H9 (cell line): Measurements from ENCODE around the gene ZMYND8. TPM values are rescaled to one million over a fixed set of nuclear protein-coding genes. Genes with fewer than 3 reads are reported as not detected.
A peak's percentile ranks its signal among the peaks of the same experiment; 100 is the strongest.

Experiments used
- DNase-seq: peaks from one replicate; pipeline ENCODE4 v3.0.0-alpha.2; 2017
- H2AFZ ChIP-seq: one replicate; pipeline ENCODE4 v1.6.1; 2013; ENCODE audit warnings: mild to moderate bottlenecking, low read length, control low read depth, moderate library complexity
- H2AK5ac ChIP-seq: 2 replicates; pipeline ENCODE4 v1.6.1; 2013; ENCODE audit warnings: low read length, control low read depth, mixed read lengths; ENCODE audit not compliant: insufficient read length
- H2BK120ac ChIP-seq: one replicate; pipeline ENCODE4 v1.6.1; 2013; ENCODE audit warnings: low read depth, mild to moderate bottlenecking, low read length, control low read depth, inconsistent platforms; ENCODE audit not compliant: poor library complexity, severe bottlenecking
- H2BK12ac ChIP-seq: 2 replicates; pipeline ENCODE4 v1.6.1; 2013; ENCODE audit warnings: low read length, control low read depth, mixed read lengths, low read depth; ENCODE audit not compliant: insufficient read length
- H2BK15ac ChIP-seq: 2 replicates; pipeline ENCODE4 v1.6.1; 2013; ENCODE audit warnings: low read depth, low read length, control low read depth
- H2BK20ac ChIP-seq: one replicate; pipeline ENCODE4 v1.6.1; 2013; ENCODE audit warnings: low read depth, mild to moderate bottlenecking, low read length, control low read depth, inconsistent platforms; ENCODE audit not compliant: poor library complexity, severe bottlenecking
- H2BK5ac ChIP-seq: 2 replicates; pipeline ENCODE4 v1.6.1; 2013; ENCODE audit warnings: low read length, control low read depth, mixed read lengths; ENCODE audit not compliant: insufficient read length
- H3K14ac ChIP-seq: 2 replicates; pipeline ENCODE4 v1.6.1; 2013; ENCODE audit warnings: low read length, control low read depth; ENCODE audit not compliant: insufficient read depth
- H3K18ac ChIP-seq: 2 replicates; pipeline ENCODE4 v1.6.1; 2013; ENCODE audit warnings: low read depth, mild to moderate bottlenecking, mixed read lengths, low read length, control low read depth; ENCODE audit not compliant: insufficient read length
- H3K23ac ChIP-seq: 2 replicates; pipeline ENCODE4 v1.6.1; 2013; ENCODE audit warnings: low read length, control low read depth, mixed read lengths, low read depth; ENCODE audit not compliant: insufficient read length
- H3K23me2 ChIP-seq: 2 replicates; pipeline ENCODE4 v1.6.1; 2013; ENCODE audit warnings: low read depth, mild to moderate bottlenecking, mixed read lengths, low read length, control low read depth; ENCODE audit not compliant: insufficient read length, poor library complexity, severe bottlenecking
- H3K27ac ChIP-seq: 2 replicates; pipeline ENCODE4 v1.5.1; 2013; ENCODE audit warnings: low read length, control low read depth, mixed read lengths, low read depth; ENCODE audit not compliant: insufficient read length
- H3K27me3 ChIP-seq: 2 replicates; pipeline ENCODE4 v1.6.1; 2013; ENCODE audit warnings: low read length, control low read depth, inconsistent platforms; ENCODE audit not compliant: insufficient read depth
- H3K4ac ChIP-seq: 2 replicates; pipeline ENCODE4 v1.6.1; 2013; ENCODE audit warnings: low read depth, mild to moderate bottlenecking, control low read depth, inconsistent platforms, low read length, moderate library complexity
- H3K4me1 ChIP-seq: 2 replicates; pipeline ENCODE4 v1.6.1; 2013; ENCODE audit warnings: low read length, control low read depth, inconsistent platforms; ENCODE audit not compliant: insufficient read depth
- H3K4me2 ChIP-seq: 2 replicates; pipeline ENCODE4 v1.6.1; 2013; ENCODE audit warnings: low read length, control low read depth, mixed read lengths; ENCODE audit not compliant: insufficient read length, insufficient read depth
- H3K56ac ChIP-seq: 2 replicates; pipeline ENCODE4 v1.6.1; 2013; ENCODE audit warnings: low read depth, mild to moderate bottlenecking, mixed read lengths, low read length, control low read depth; ENCODE audit not compliant: insufficient read length
- H3K79me1 ChIP-seq: 2 replicates; pipeline ENCODE4 v1.6.1; 2013; ENCODE audit warnings: low read depth, mild to moderate bottlenecking, moderate library complexity, low read length, control low read depth, inconsistent platforms; ENCODE audit not compliant: insufficient read depth, poor library complexity, severe bottlenecking
- H3K79me2 ChIP-seq: 2 replicates; pipeline ENCODE4 v1.6.1; 2013; ENCODE audit warnings: low read length, control low read depth, inconsistent platforms; ENCODE audit not compliant: insufficient read depth
- H3K9ac ChIP-seq: 2 replicates; pipeline ENCODE4 v1.6.1; 2013; ENCODE audit warnings: low read length, control low read depth, mixed read lengths; ENCODE audit not compliant: insufficient read length; ENCODE audit errors: extremely low read depth
- H3K9me3 ChIP-seq: one replicate; pipeline ENCODE4 v1.6.1; 2013; ENCODE audit warnings: low read depth, low read length, inconsistent platforms; ENCODE audit not compliant: control insufficient read depth
- H3T11ph ChIP-seq: one replicate; pipeline ENCODE4 v1.6.1; 2013; ENCODE audit warnings: mild to moderate bottlenecking, low read length, control low read depth, inconsistent platforms
- H4K20me1 ChIP-seq: one replicate; pipeline ENCODE4 v1.6.1; 2013; ENCODE audit not compliant: control insufficient read depth, insufficient read length, insufficient read depth
- H4K5ac ChIP-seq: 2 replicates; pipeline ENCODE4 v1.6.1; 2013; ENCODE audit warnings: low read depth, mild to moderate bottlenecking, mixed read lengths, low read length, control low read depth; ENCODE audit not compliant: insufficient read length
- H4K8ac ChIP-seq: replicated peaks from 2 replicates; pipeline ENCODE4 v1.6.1; 2013; ENCODE audit warnings: low read length, control low read depth, mixed read lengths, low read depth; ENCODE audit not compliant: insufficient read length
- H4K91ac ChIP-seq: 2 replicates; pipeline ENCODE4 v1.6.1; 2013; ENCODE audit warnings: low read depth, mild to moderate bottlenecking, moderate library complexity, mixed read lengths, low read length, control low read depth; ENCODE audit not compliant: insufficient read length
- H3K27ac Mint-ChIP-seq, 3 experiments: 2 replicates in 2 of 3; 3 replicates in 1 of 3; pipeline ENCODE4 v1.8.0; 2020 to 2021; ENCODE audit warnings: mixed read lengths in 3 of 3, mild to moderate bottlenecking in 1 of 3, moderate library complexity in 1 of 3
- H3K27me3 Mint-ChIP-seq: 2 replicates; pipeline ENCODE4 v1.8.0; 2021; ENCODE audit warnings: low read depth, mild to moderate bottlenecking, moderate library complexity, mixed read lengths
- H3K36me3 Mint-ChIP-seq, 3 experiments: 2 replicates in 2 of 3; 3 replicates in 1 of 3; pipeline ENCODE4 v1.8.0; 2020 to 2021; ENCODE audit warnings: low read depth in 3 of 3, mixed read lengths in 3 of 3; ENCODE audit not compliant: insufficient read depth in 1 of 3
- H3K4me1 Mint-ChIP-seq, 2 experiments: 2 replicates each; pipeline ENCODE4 v1.8.0; 2020; ENCODE audit warnings: mixed read lengths in 2 of 2
- H3K4me3 Mint-ChIP-seq, 2 experiments: 2 replicates in 1 of 2; 3 replicates in 1 of 2; pipeline ENCODE4 v1.8.0; 2020 to 2021; ENCODE audit warnings: mild to moderate bottlenecking in 2 of 2, mixed read lengths in 2 of 2, moderate library complexity in 1 of 2
- H3K9me3 Mint-ChIP-seq, 2 experiments: 2 replicates in 1 of 2; 3 replicates in 1 of 2; pipeline ENCODE4 v1.8.0; 2020; ENCODE audit warnings: mild to moderate bottlenecking in 2 of 2, mixed read lengths in 2 of 2, moderate library complexity in 1 of 2
- CTCF ChIP-seq: fragments of 200-600 bp; sonication (generic); conservative IDR thresholded peaks from 3 replicates; pipeline ENCODE4 v1.8.0; 2021; ENCODE audit warnings: antibody characterized with exemption, mild to moderate bottlenecking
- WGBS: extraction: QIAGEN DNeasy Blood & Tissue Kit; methylation state at CpG from one replicate; pipeline ENCODE4 v1.1.7; 2013; ENCODE audit warnings: missing lambda C conversion rate, low lambda C conversion rate, mixed read lengths; ENCODE audit not compliant: insufficient read length; ENCODE audit errors: extremely low coverage; 5-methylcytosine and 5-hydroxymethylcytosine counted together
- total RNA-seq: library from RNA; stranded (reverse); gene quantifications from 2 replicates; pipeline ENCODE4 v1.2.1, GENCODE V29; 2021

The ZMYND8 gene
- total RNA-seq, 1 experiment from 2014 or later = 158 TPM

GRCh38 chr20:47216819-47217410 lies 139.6 kb downstream of the ZMYND8 start:
- no peak for TF ChIP-seq CTCF
- Histone ChIP-seq H3K79me2 (peaks cover 6% of the 10 kb centered on the region), H3K27ac (no peak overlapping the region), H4K91ac (no peak overlapping the region), H3K9ac (no peak overlapping the region), H4K20me1 (no peaks in the 10 kb centered on the region), H2BK5ac (no peak overlapping the region), H3K18ac (no peak overlapping the region), H2BK120ac (no peak overlapping the region), H2AK5ac (no peak overlapping the region), H3K79me1 (peaks cover 6% of the 10 kb centered on the region), H3K14ac (no peak overlapping the region), H3K27me3 (no peaks in the 10 kb centered on the region), H3K4ac (no peak overlapping the region), H3K56ac (no peak overlapping the region), H4K8ac (no peak overlapping the region), H3K23ac (no peak overlapping the region), H2AFZ (no peak overlapping the region), H3K4me1 (no peaks in the 10 kb centered on the region), H3K4me2 (no peak overlapping the region), H3T11ph (no peak overlapping the region), H3K23me2 (no peaks in the 10 kb centered on the region), H2BK12ac (no peak overlapping the region), H3K9me3 (no peaks in the 10 kb centered on the region), H2BK20ac (no peak overlapping the region), H2BK15ac (no peak overlapping the region), H4K5ac (no peak overlapping the region)
- Mint-ChIP-seq H3K27ac (peak overlapping the region in 1 of 3 experiments; percentile 64; a peak in 1 of 7 replicates), H3K9me3 (no peaks in the 10 kb centered on the region; a peak in 1 of 5 replicates), H3K4me3 (no peak overlapping the region), H3K4me1 (peaks cover 4 to 10% of the 10 kb centered on the region in 2 experiments; a peak in 3 of 4 replicates), H3K27me3 (no peaks in the 10 kb centered on the region), H3K36me3 (peaks cover 45 to 57% (median 50%) of the 10 kb centered on the region in 3 experiments)
- no CpG with 5 or more reads among the region's 7 CpGs for WGBS
- no peak for DNase-seq
